GM21717 (cell line): ENCODE results near the gene TMOD3.

Source experiments
- ATAC-seq: cut with Tn5 transposase; IDR thresholded peaks from one replicate; pipeline ENCODE4 v1.9.1; 2021; ENCODE audit warnings: mild to moderate bottlenecking, moderate library complexity; ENCODE audit not compliant: unreplicated experiment

The TMOD3 gene

GRCh38 chr15:51904931-51905330 lies 75.5 kb downstream of the TMOD3 start:
- ATAC-seq, result no peak

- ATAC-seq, result no peak
These were observed 77.8 kb downstream of the TMOD3 start for GRCh38 chr15:51907136-51907862.

GRCh38 chr15:51908316-51908715 lies 78.9 kb downstream of the TMOD3 start:
- ATAC-seq, result no peak

- ATAC-seq, result no peak
These were observed 80.1 kb downstream of the TMOD3 start for GRCh38 chr15:51909584-51909983.

GRCh38 chr15:51912528-51912927 lies 83.1 kb downstream of the TMOD3 start:
- ATAC-seq, result no peak

GRCh38 chr15:51917493-51917892 lies 88.0 kb downstream of the TMOD3 start:
- ATAC-seq, result no peak

GRCh38 chr15:51924156-51925068 lies 95.0 kb downstream of the TMOD3 start:
- no peak for ATAC-seq

- no peak for ATAC-seq
These were observed 97.4 kb downstream of the TMOD3 start for GRCh38 chr15:51926809-51927208.

- no peak for ATAC-seq
These were observed 101.6 kb downstream of the TMOD3 start for GRCh38 chr15:51931016-51931415.

- ATAC-seq, result no peak
These were observed 102.2 kb downstream of the TMOD3 start for GRCh38 chr15:51931638-51932037.

GRCh38 chr15:51932161-51932560 lies 102.7 kb downstream of the TMOD3 start:
- no peak for ATAC-seq

- ATAC-seq, result peak; percentile 87
These were observed 106.1 kb downstream of the TMOD3 start for GRCh38 chr15:51935466-51936104.

GRCh38 chr15:51936105-51936478 lies 106.6 kb downstream of the TMOD3 start:
- no peak for ATAC-seq

- ATAC-seq, result no peak
These were observed 108.8 kb downstream of the TMOD3 start for GRCh38 chr15:51938286-51938685.

- no peak for ATAC-seq
These were observed 109.8 kb downstream of the TMOD3 start for GRCh38 chr15:51939216-51939615.

GRCh38 chr15:51947124-51947523 lies 117.7 kb downstream of the TMOD3 start:
- ATAC-seq, result no peak

- ATAC-seq, result no peak
These were observed 123.4 kb downstream of the TMOD3 start for GRCh38 chr15:51952805-51953204.

GRCh38 chr15:51955504-51955903 lies 126.1 kb downstream of the TMOD3 start:
- ATAC-seq, result no peak
